Measurements from ENCODE around the gene FEM1B.

FEM1B gene

GRCh38 chr15:68285259-68285980 is 7.9 kb downstream of the FEM1B start:
- DNase-seq = no peak

- DNase-seq = no peak
Observed at GRCh38 chr15:68286256-68286655, 8.7 kb downstream of the FEM1B start.

GRCh38 chr15:68289057-68289456 is 11.5 kb downstream of the FEM1B start:
- DNase-seq = no peak

GRCh38 chr15:68289621-68290352 is 12.2 kb downstream of the FEM1B start:
- no peak for DNase-seq

DNA sequence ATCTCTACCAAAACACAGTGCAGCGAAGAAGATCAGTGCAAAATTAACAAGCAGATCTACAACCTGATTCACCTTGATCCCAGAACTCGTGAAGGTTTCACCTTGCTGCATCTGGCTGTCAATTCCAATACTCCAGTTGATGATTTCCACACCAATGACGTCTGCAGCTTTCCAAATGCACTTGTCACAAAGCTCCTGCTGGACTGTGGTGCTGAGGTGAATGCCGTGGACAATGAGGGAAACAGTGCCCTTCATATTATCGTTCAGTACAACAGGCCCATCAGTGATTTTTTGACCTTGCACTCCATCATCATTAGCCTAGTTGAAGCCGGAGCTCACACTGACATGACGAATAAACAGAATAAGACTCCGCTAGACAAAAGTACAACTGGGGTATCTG is 13.2 kb downstream of the FEM1B start:
- DNase-seq = no peak

DNA sequence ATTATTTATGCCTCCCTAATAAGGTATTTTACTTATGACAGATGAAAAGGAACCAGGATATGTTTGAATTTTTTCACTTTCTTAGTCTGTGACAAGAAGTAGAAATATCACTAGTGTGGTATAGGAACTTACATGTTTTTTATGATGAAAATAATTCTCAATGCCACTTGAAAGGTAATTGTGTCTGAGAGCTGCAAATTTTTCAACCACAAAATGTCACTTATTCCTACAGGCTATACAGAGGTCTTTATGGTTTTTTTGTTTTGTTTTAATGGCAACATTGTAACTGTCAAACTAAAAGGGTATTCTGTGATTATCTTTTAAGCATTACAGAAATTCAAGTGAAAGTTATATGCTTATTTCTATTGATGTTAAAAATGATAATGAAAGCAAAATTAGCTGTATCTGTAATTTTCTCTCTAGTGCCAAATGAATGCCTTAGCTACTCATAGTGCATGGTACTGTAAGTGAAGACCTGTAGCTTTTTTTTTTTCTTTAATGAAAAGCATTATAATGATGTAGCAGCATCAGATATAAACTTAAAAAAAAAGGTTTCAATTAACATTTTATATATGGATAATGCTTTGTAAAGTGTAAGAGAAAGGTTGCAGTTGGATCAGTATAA is 14.7 kb downstream of the FEM1B start:
- no peak for DNase-seq

DNA sequence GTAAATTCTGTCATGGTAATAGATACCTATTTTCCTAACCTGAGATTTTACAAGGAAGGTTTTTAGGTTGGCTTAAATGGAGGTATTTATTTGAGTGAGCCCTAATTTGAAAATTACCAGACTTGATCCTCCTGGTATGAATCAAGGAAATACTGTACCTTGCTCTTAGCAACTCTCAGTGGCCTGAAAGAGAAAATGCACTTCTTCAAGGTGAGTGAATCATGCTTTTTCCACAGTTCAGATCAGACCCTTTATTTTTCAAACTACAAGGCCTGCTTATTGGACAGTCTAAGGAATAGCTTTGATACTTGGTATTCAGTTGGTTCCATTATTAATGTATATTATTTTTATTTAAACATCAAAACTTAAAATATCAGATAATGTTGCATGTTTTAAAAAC is 15.4 kb downstream of the FEM1B start:
- no peak for DNase-seq

GRCh38 chr15:68295014-68295805 is 17.7 kb downstream of the FEM1B start:
- no peak for DNase-seq

DNA sequence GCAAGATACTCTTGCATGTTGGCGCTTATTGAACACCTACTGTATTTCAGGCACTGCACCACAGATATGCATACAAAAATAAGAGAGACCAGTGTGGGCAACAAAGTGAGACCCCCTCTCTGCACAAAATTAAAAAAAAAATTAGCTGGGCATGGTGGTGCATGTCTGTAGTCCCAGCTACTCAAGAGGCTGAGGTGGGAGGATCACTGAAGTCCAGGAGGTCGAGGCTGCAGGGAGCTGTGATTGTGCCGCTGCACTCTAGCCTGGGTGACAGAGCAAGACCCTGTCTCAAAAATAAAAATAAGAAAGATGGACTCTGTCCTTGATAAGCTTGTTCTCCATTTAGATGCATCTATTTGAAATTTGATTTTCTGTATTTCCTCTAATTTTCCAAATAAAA is 20.8 kb downstream of the FEM1B start:
- no peak for DNase-seq

DNA sequence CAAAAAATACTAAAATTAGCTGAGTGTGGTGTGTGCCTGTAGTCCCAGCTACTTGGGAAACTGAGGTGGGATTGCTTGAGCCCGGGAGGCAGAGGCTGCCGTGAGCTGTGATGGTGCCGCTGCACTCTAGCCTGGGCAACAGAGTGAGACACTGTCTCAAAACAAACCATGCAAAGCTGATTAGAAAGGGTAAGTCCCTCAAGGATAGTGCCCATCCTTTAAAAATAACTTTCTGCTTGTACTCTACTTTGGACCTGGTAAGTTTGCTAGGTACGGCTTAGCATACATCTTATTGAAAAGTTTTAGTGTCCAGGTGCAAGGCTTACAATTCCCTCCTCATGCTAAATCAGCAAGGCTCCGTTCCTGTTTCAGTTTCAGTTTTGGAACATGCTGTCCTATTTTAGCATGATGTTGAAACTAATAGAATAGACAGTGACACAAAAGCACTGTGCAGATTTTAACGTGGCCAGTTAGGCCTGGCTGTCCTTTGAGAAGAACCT is 21.4 kb downstream of the FEM1B start:
- DNase-seq = no peak

DNA sequence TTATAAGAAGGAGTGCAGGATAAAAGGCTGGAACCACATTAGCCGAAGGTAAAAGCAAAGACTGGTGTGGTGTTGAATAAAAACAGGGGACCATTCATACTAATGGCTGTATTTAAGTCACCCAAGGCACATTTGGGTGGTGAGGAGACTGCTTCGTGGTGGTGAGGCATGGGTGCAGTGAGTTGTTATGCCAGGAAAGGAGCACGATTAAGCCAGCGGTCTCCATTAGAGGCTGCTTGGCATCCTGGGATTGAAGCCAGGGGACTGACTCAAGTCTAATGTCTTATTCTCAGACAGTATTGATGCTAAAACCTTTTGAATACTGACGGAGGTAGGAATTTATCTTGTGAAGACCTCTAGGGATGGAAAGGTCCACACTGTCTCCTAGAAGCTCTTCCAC is 21.9 kb downstream of the FEM1B start:
- no peak for DNase-seq

DNA sequence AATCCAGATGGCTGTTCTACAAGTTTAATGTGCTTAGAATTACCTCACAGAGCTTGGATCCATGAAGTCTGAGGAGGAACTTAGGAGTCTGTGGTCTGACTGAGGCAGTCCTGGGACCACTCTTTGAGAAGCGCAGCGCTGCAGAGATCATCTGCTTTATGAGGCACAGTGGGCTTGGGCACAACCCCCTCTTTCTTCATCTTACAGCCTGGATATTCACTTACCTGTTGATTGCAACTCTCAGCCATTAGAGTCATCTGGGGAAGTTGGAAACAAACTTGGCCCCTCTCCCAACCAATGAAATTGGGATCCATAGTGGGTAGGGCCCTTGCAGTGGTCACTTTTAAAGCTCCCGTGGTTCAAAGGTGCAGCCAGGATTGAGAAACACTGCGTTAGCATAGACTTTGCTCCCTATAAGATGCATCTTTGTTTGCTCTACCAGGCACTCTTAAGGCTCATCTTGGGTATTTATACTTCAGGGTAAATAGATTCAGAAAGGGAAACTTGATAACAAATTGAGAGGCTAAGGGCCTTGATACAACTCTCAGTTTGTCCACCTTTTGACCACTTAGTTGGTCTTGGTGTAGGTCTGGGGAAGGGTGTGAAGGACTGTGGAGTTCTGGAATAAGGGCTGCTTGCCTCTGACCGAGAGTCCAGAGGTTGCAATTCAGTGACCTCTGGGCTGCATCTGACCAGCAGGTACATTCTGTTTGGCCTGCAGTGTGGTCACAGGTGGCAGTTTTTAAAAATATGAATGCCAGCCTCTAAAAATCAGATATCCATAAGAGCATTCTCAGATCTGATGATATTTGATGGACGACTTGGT is 22.8 kb downstream of the FEM1B start:
- DNase-seq = no peak

GRCh38 chr15:68301301-68301700 is 23.8 kb downstream of the FEM1B start:
- no peak for DNase-seq

DNA sequence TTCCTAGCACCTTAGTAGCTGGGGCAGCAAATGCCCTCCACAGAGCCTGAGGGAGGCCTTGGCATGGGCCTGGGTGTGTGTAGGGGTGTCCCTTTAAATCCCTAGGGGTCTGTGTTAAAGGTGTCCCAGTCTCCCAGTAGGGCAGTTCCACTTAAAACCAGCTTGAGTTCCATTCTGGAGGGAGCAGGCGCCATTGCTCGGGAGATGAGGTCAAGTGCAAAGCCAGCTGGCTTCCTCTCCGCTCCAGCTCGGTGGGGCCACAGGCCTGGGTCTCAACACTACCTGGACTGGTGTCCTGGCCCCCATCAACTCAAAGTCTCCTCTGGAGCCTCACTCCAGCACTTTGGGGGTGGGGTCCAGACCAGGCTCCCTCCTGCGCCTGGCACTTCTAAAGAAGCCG is 25.2 kb downstream of the FEM1B start:
- no peak for DNase-seq

GRCh38 chr15:68303134-68303533 is 25.6 kb downstream of the FEM1B start:
- no peak for DNase-seq

DNA sequence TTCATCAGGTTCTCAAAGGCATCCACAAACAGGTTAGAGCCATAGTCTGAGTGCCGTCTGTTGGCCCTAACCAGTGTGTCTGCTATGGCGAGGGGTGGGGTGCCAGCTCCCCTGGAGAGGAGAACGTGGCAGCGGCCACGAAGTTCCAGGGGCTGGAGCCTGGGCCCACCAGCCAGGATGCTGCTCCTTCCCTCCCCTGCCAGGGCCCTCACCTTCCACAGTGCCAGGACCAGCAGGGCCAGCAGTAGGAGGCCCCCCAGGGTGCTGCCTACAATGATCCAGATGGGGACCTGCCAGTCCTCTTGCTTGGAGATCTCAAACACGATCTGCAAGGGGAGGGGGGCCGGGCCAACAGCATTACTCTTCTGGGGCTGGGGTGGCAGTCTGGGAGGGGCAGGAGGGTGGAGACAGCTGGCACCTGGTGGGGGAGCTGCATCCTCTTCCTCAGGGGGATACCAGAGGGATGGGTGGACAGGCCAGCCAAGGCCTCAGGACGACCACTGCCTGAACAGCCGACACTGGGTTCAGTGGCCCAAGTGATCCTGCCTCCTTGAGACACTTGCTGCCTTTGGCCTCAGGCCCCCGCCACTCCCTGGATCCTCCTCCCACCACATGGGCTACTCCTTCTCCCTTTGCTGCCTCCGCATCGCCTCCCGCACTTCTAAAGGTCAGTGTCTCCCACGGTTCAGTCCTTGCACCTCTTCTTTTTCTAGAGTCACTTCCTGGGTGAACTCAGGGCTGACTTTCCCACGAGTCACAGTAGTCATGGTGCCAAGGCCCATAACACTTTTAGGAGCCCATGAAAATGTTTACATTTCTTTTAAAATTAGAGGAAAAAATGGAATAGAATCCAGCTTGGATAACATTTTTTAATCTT is 26.3 kb downstream of the FEM1B start:
- DNase-seq = no peak

DNA sequence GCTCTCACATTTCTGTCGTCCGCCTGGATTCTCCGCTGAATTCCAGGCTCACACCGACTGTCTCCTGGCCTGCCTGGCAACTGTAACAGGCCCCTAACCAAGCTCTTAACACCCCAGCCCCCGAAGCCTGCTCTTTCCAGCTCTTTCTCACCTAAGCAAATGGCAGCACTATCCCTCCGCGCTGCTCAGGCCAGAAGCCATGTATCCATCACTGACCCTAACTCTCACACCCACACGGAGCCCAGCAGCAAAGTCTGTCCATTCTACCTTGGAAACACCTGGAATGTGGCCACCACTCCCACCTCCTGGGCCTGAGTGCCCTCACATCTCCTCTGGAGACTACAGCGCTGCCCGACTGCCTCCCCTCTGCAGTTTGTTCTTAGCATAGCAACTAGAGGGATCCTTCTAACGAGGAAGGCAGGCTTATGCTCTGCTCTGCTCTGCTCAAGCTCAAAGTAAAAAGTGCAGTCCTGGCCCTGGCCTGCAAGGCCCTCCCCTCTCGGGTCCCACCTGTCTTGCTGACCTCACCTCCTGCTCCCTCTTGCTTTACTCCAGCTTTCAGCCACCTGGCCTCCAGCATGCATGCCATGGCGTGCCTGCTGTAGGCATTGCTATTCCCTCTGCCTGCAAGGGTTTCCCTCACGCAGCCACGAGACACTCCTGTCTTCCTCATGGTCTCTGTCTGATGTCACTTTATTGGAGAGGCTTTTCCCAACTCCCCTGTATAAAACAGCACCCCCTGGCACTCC is 27.2 kb downstream of the FEM1B start:
- no peak for DNase-seq

DNA sequence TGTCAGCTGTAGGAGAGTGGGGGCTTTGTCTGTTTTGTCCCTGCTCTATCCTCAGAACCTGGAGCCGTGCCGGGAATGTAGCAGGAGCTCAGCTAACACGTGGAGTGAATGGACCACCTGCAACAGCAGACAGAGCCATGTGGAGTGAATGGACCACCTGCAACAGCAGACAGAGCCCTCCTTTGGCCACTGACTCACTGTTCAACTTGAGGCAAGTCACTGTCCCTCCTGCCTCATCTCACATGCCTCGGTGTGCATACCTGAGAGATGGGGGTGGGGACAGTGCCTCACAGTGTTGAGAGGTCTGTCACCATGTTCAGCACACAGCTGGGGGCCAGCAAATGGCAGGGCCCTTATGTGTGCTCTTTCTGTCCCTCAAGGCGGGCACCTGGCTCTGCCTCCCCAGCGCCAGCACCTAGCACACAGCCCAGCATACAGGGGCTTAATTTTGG is 27.9 kb downstream of the FEM1B start:
- no peak for DNase-seq

GRCh38 chr15:68307131-68307928 is 29.8 kb downstream of the FEM1B start:
- DNase-seq = no peak
